NB4 (cell line): ENCODE data around the gene PDE4A.
"Not testable (repeated sequence)": the region's sequence is repeated elsewhere in the genome, so short reads cannot be mapped to it uniquely, and the experiment has no call there.

Source experiments
- DNase-seq: peaks from one replicate; pipeline ENCODE4 v3.0.0; 2010; ENCODE audit warnings: low read depth
- H3K4me3 ChIP-seq: one replicate; pipeline ENCODE4 v1.5.1; 2011; ENCODE audit warnings: mild to moderate bottlenecking, low read depth, low read length, moderate library complexity
- CTCF ChIP-seq: IDR thresholded peaks from one replicate; pipeline ENCODE4 v1.5.1; 2012; ENCODE audit warnings: low read depth, low read length
- MAX ChIP-seq: IDR thresholded peaks from 2 replicates; pipeline ENCODE4 v1.6.1; 2011; ENCODE audit warnings: low read depth, low read length
- MYC ChIP-seq: IDR thresholded peaks from 2 replicates; pipeline ENCODE4 v1.6.1; 2011; ENCODE audit warnings: low read depth, low read length
- POLR2A ChIP-seq: IDR thresholded peaks from 2 replicates; pipeline ENCODE4 v1.6.1; 2011; ENCODE audit warnings: mild to moderate bottlenecking; ENCODE audit not compliant: insufficient read length; ENCODE audit errors: extremely low read depth

PDE4A gene

GRCh38 chr19:10392120-10392519, 28.2 kb upstream of the PDE4A start:
- DNase-seq = no peak

GRCh38 chr19:10393137-10393536, 27.2 kb upstream of the PDE4A start:
- no peak for TF ChIP-seq MYC
- no peak for TF ChIP-seq CTCF
- TF ChIP-seq MAX = no peak
- no peak for TF ChIP-seq POLR2A
- no peak for DNase-seq
- no peak overlapping the region for H3K4me3 ChIP-seq

More at GRCh38 chr19:10392120-10392519, 28.2 kb upstream of the PDE4A start:
- H3K4me3 ChIP-seq = no peak overlapping the region
- no peak for TF ChIP-seq CTCF
- TF ChIP-seq POLR2A = no peak
- TF ChIP-seq MYC = no peak
- no peak for TF ChIP-seq MAX

GRCh38 chr19:10395003-10395402, 25.3 kb upstream of the PDE4A start:
- no peak overlapping the region for H3K4me3 ChIP-seq
- DNase-seq = no peak
- TF ChIP-seq MAX (no peak), POLR2A (no peak), CTCF (no peak), MYC (no peak)

- TF ChIP-seq CTCF = no peak
- no peak for TF ChIP-seq MYC
- no peak for TF ChIP-seq MAX
- no peak for TF ChIP-seq POLR2A
- no peak for DNase-seq
- H3K4me3 ChIP-seq = no peak overlapping the region
These were observed 24.9 kb upstream of the PDE4A start for GRCh38 chr19:10395436-10395835.

- TF ChIP-seq POLR2A (no peak), MAX (no peak), CTCF (no peak), MYC (no peak)
- no peak for DNase-seq
- no peak overlapping the region for H3K4me3 ChIP-seq
These were observed 24.4 kb upstream of the PDE4A start for GRCh38 chr19:10395917-10396316.

- no peak overlapping the region for H3K4me3 ChIP-seq
- no peak for DNase-seq
- no peak for TF ChIP-seq MAX
- TF ChIP-seq MYC = no peak
- TF ChIP-seq CTCF = no peak
- no peak for TF ChIP-seq POLR2A
These were observed 21.5 kb upstream of the PDE4A start for GRCh38 chr19:10398819-10399218.

GRCh38 chr19:10399340-10399739, 21.0 kb upstream of the PDE4A start:
- DNase-seq = not testable (repeated sequence)

More at GRCh38 chr19:10399340-10399739, 21.0 kb upstream of the PDE4A start:
- H3K4me3 ChIP-seq = not testable (repeated sequence)
